K562 treated with DMSO at 1 percent for 48 hours (cell line): ENCODE data around the gene OR10A3. TPM values are rescaled to one million over a fixed set of nuclear protein-coding genes. Genes with fewer than 3 reads are reported as not detected.

Source experiments
- total RNA-seq: library from RNA; unstranded; fragments of 300-600 nt; gene quantifications from 2 replicates; pipeline ENCODE4 v1.2.3, GENCODE V29; 2022; ENCODE audit warnings: low replicate concordance; ENCODE audit errors: extremely low read depth

The OR10A3 gene
- not detected in 2 replicates for total RNA-seq

GRCh38 chr11:7941608-7942007 lies at the start of gene OR10A3:
Gene OR10A3 (minus strand): TSS chr11:7941708. CDS start chr11:7939520, 2,188 bp downstream.

GRCh38 chr11:7986768-7987559 lies 45.5 kb upstream of the OR10A3 start, which contains the start of gene EIF3F:
Gene EIF3F (plus strand): TSS chr11:7987337. CDS start chr11:7987353, 16 bp downstream.

GRCh38 chr11:7965386-7965785 lies 23.9 kb upstream of the OR10A3 start, which contains the start of gene NLRP10:
Gene NLRP10 (minus strand): TSS chr11:7965447. CDS start chr11:7963495, 1,952 bp downstream.

GRCh38 chr11:7931168-7931567 lies 10.3 kb downstream of the OR10A3 start, which contains the start of gene OR10A6:
Gene OR10A6 (minus strand): TSS chr11:7931268. CDS start chr11:7928662, 2,606 bp downstream.

Other genes starting within 250 kb of the OR10A3 start
- not detected in 2 replicates for gene OVCH2, start 235.2 kb downstream of the OR10A3 start, total RNA-seq
- gene OR5P2, start 144.8 kb downstream of the OR10A3 start, total RNA-seq = not detected in 2 replicates
- gene OR5P3, start 110.9 kb downstream of the OR10A3 start, total RNA-seq = not detected in 2 replicates
- not detected in 2 replicates for gene OR10A6, start 10.4 kb downstream of the OR10A3 start, total RNA-seq
- gene NLRP10, start 23.7 kb upstream of the OR10A3 start, total RNA-seq = not detected in 2 replicates
- 734 TPM in 1 of 2 replicates, not detected in the other for gene EIF3F, start 45.6 kb upstream of the OR10A3 start, total RNA-seq
- gene TUB, start 139.5 kb upstream of the OR10A3 start, total RNA-seq = not detected in 2 replicates
- gene RIC3, start 227.3 kb upstream of the OR10A3 start, total RNA-seq = not detected in 2 replicates